Stimulated activated CD8-positive, alpha-beta memory T cell treated with anti-CD3 and anti-CD28 coated beads, Interleukin-12 subunit alpha, Interleukin-12 subunit beta, amount 100 ng/mL, for 4 hours (primary cell): ENCODE measurements around the gene MCC.

Source experiments
- DNase-seq: peaks from one replicate; pipeline ENCODE4 v3.0.0-alpha.2; 2020; ENCODE audit warnings: low read depth

MCC gene

DNA sequence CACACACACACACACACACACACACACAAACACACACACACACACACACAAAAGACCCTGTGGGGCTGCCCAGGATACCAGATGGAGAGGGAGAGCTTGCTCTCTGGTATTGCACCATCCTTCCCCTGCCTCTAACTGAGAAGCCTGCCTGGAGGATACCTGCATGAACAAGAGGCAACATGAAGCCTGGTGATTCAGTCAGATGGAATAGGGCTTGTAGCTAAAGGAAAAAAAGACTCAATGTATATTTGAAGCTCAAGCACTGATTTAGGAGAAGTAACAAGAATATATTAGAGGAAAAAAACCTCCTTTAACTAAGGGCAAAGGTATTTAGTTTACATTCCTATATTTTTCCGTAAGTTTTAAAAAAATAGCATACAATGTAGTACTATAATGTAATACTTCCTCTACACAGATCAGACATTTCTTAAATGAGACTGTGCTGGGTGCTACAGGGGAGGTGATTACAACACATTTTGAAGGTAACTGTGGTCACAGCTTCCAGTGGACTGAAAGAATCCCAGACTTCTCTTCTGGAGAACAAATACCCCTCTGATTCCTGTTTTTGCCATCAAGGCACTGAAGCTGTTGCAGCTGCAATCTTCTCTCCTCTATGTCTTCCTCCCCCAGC lies 342.4 kb downstream of the MCC start:
- no peak for DNase-seq

- no peak for DNase-seq
Observed at GRCh38 chr5:113142186-113142585, 346.1 kb downstream of the MCC start.

GRCh38 chr5:113140837-113141671 lies 347.2 kb downstream of the MCC start:
- no peak for DNase-seq

- DNase-seq: no peak
Observed at GRCh38 chr5:113133211-113133975, 354.9 kb downstream of the MCC start.

- DNase-seq: no peak
Observed at GRCh38 chr5:113132564-113132963, 355.7 kb downstream of the MCC start.

GRCh38 chr5:113128641-113129330 lies 359.5 kb downstream of the MCC start:
- no peak for DNase-seq

DNA sequence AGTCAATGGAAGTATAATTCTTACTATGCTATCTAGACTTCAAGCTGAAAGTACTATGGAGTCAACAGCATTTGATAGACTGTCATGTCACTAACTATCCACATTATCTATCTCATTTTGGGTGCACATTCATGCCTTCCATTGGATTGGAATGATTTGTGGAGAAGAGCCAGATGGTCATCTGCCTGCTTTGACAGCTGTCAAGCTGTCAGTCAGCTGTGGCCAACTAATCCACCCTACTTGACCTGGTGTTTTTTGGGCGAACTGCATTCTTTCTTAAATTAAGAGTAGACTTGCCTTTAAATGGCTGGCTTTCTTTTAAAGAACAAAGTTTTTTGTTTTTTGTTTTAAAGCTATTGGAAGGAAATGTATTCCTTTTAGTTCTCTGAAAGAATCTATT lies 360.2 kb downstream of the MCC start:
- DNase-seq: no peak

GRCh38 chr5:113127021-113127420 lies 361.2 kb downstream of the MCC start:
- DNase-seq: no peak

GRCh38 chr5:113125371-113125770 lies 362.9 kb downstream of the MCC start:
- DNase-seq: no peak

DNA sequence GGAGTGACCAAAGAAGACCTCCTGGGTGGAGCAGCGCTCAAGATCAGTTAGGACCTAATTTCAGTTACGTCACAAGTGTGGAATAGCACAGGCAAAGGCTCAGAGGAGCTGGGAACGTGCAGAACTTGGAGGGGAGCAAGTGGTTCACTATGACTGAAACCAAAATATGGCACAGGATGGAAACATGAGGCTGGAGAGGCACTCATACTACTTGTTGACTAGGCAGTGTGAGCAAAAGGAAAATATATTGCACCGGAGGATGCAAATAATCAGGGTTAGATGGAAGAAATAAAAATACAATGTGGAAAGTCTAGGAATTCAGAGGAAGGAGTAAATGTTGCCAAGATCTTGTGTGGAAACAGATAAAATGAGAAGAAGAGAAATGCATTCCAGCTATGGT lies 363.3 kb downstream of the MCC start:
- no peak for DNase-seq

DNA sequence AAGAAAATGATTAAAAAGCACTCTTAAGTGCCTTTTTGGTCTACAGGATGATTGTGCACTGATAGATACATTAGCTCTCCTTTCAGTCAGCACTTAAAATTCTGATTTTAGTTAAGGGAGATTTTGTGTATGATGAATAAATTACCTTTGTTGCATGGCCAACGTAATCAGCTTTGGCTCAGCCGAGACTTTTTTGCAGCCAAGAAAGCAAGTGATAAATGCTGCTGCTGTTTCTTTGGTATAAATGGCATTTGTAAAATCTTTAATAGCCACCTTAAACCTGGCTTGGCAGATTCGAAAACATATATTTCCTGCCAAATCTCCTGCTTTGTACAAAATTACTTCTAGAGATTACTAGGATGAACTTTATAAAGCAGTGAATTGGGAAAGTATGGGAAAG lies 364.0 kb downstream of the MCC start:
- DNase-seq: no peak

GRCh38 chr5:113123618-113124017 lies 364.6 kb downstream of the MCC start:
- no peak for DNase-seq

DNA sequence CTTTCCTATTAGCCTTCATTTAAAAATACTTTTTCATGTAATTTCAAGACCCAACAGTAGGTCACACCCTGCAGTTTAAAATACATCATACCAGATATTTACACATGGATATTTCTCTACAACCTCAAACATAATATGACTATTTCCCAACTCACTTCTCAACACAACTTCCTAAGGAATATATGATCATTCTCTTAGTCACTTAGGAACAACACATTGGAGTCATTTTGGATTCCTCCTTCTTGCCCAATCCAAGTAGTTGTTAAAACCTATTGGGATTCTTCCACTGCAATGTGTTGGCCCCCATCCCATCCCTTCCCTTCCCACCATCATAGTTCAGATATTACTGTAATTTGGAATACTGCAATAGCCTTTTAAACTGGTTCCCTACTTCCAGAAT lies 366.2 kb downstream of the MCC start:
- no peak for DNase-seq

GRCh38 chr5:113119246-113119924 lies 368.9 kb downstream of the MCC start:
- no peak for DNase-seq

GRCh38 chr5:113118765-113119164 lies 369.5 kb downstream of the MCC start:
- no peak for DNase-seq

DNA sequence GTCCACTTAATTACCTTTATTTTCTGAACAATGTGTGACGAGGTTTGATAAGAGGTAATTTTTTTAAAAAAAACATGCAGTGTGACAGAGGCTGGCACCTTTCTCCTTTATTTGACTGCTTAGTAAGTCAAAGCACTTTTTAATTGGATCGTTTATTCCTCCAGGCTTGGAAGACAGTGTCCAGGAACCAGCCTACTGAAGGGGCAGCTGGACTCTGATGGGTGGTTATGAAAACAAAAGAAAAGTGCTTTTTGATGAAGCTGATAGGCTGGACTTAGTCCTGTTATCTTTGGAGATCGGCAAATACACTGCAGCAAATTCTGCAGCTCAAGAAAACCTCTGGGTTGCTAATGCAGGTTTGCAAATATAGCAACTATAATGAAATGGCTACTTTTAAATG lies 370.0 kb downstream of the MCC start:
- no peak for DNase-seq

- no peak for DNase-seq
Observed at GRCh38 chr5:113117543-113118115, 370.6 kb downstream of the MCC start.

DNA sequence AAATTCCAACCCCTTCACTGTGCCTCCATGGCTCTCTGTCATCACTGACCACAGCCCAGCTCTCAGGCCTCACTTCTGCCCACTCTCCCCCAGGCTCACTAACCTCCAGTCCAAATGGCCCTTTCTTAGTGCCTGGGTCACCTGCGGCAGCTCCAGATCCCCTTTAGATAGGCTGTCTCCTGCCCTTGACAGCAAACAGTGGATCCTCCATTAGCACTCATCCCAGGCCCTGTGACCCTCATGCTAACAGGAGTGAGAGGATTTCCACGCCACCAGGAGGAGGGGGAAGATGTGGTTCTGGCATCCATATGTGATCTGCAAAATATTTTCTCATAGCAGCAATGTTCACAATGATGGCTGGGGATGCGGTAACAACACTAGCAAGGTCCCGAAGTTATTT lies 372.3 kb downstream of the MCC start:
- DNase-seq: no peak

DNA sequence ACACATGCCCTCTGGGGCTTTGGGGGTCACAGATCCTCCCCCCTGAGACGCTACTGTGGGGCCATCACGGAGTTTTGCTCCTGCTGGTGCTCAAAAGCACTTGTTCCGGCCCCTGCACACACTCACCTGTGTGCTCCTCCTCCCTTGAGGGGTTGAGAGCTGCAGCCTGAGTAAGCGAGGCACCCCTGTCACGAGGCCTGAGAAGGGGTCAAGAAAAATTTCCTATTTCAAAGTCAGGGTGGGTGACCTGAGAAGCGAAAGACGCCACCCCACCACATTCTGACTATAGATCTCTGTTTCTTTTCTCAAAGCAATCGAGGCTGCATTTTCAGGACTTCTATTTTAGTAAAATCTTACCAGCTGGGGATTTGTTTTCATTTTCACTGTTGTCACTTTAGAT lies 373.2 kb downstream of the MCC start:
- DNase-seq: no peak

GRCh38 chr5:113114559-113114958 lies 373.7 kb downstream of the MCC start:
- no peak for DNase-seq

GRCh38 chr5:113112435-113112834 lies 375.8 kb downstream of the MCC start:
- DNase-seq: no peak
